Hepatocyte (in vitro differentiated cells): ENCODE measurements around the gene MEI4.

Experiments used
- EZH2 ChIP-seq: fragments of 200-600 bp; sonication (generic); IDR thresholded peaks from 2 replicates; pipeline ENCODE4 v1.6.1; 2016; ENCODE audit warnings: antibody characterized with exemption, mild to moderate bottlenecking, borderline replicate concordance
- TF ChIP-seq, protein P1 (sequence below): fragments of 200-600 bp; sonication (generic); IDR thresholded peaks from 2 replicates; pipeline ENCODE4 v1.5.1; 2016; ENCODE audit warnings: antibody characterized with exemption, mild to moderate bottlenecking; ENCODE audit not compliant: poor library complexity

DNA sequence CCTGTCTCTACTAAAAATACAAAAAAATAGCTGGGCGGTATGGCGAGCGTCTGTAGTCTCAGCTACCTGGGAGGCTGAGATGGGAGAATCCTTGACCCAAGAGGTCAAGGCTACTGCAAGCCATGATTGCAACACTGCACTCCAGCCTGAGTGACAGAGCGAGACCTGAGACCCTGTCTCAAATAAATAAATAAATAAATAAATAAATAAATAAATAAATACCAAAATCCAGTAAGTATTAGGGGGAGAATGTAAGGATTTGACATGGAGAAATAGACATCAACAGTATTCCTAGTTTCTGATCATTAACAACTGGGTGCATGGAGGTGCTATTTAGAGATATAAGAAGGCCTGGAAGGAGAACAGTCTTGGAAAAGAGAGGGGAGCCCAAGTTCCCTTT is 125.7 kb downstream of the MEI4 start:
- TF ChIP-seq, protein P1, sequence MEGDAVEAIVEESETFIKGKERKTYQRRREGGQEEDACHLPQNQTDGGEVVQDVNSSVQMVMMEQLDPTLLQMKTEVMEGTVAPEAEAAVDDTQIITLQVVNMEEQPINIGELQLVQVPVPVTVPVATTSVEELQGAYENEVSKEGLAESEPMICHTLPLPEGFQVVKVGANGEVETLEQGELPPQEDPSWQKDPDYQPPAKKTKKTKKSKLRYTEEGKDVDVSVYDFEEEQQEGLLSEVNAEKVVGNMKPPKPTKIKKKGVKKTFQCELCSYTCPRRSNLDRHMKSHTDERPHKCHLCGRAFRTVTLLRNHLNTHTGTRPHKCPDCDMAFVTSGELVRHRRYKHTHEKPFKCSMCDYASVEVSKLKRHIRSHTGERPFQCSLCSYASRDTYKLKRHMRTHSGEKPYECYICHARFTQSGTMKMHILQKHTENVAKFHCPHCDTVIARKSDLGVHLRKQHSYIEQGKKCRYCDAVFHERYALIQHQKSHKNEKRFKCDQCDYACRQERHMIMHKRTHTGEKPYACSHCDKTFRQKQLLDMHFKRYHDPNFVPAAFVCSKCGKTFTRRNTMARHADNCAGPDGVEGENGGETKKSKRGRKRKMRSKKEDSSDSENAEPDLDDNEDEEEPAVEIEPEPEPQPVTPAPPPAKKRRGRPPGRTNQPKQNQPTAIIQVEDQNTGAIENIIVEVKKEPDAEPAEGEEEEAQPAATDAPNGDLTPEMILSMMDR, result no peak
- no peak for TF ChIP-seq EZH2
